Mucosa of gallbladder (tissue), 1 donor: ENCODE data around the gene ABLIM1. TPM values are rescaled to one million over a fixed set of nuclear protein-coding genes. Genes with fewer than 3 reads are reported as not detected.

ENCODE experiments used
- DNase-seq: peaks from one replicate; pipeline ENCODE4 v3.0.0-alpha.2; 2020; ENCODE audit warnings: low spot score
- total RNA-seq: library from RNA; stranded (reverse); gene quantifications from one replicate; pipeline ENCODE4 v1.2.1, GENCODE V29; 2021
- donor health status: DM: no; HTN: no; CAD: no.

The ABLIM1 gene
- total RNA-seq, 1 donor from 2014 or later: 103 TPM

DNA sequence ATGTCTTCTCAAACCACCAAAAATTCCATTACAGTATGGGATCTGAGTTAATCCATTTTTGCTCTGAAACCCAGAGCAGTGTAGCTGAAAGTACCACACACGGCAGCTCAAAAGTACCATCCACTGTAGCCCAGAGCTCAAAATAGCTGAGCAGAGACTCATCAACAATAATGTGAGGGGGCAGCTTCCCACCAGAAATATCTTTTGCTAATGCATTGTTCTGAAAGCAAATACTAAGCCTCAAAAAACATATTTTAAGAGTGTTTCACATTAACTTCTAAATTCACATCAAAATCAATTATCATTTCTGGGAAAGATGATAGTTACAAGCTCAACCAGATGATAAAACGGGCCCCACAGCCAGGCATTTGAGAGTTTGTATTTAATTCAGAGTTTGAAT lies 73.7 kb downstream of the ABLIM1 start:
- DNase-seq: no peak

- DNase-seq: no peak
These were observed 77.0 kb downstream of the ABLIM1 start for GRCh38 chr10:114581071-114581470.

DNA sequence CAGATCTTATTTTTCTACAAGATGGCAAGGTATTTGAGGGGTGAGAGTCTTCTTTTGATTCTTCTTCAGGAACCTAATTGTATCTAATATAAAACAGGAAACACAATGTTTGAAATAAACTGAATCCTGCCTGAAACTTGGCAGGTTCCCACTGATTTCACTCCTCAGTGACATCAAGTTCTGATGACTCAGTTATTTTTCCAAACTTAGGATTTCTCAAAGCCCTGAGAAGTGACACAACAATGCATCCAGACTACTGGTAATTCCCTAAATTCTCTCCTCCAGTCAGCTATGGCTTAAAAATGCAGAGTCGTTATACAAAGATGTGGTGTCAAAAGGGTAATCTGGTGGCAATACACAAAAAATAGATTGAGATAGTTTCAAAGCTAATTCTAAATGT lies 80.9 kb downstream of the ABLIM1 start:
- no peak for DNase-seq

DNA sequence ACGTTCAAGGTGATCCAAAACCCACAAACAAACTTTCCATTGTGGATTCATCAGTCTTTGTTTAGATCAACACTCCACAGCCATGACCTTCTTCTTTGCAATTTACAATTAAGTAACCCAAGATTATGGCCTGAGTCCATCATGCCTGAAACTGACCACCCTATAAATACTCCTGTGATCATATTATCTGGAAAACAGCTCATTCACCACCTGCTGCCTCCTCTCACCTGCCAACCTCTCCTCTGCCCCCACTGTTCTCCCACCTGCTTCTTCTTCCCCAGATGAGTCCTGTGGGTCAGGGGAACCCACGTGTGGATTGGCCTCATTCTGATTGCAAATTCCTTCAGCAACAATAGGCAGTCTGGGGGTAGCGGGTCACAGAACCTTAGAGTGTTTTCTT lies 81.4 kb downstream of the ABLIM1 start:
- no peak for DNase-seq

DNA sequence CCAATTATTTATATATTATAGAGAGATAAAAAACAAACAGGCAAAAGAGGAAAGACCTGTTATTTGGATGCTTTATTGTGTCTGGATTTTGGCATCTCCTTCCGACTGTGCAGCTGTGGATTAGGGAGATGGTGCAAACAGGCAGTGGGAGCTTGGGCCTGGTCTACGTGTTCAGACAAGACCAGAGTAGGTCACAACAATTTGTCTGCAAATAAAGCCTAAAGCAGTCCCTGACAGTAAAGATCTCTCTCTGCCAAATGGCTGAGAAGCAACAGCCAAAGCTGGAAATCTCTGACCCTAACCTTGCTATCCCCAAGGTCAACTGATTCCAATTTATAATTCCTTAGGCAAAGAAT lies 82.0 kb downstream of the ABLIM1 start:
- no peak for DNase-seq

DNA sequence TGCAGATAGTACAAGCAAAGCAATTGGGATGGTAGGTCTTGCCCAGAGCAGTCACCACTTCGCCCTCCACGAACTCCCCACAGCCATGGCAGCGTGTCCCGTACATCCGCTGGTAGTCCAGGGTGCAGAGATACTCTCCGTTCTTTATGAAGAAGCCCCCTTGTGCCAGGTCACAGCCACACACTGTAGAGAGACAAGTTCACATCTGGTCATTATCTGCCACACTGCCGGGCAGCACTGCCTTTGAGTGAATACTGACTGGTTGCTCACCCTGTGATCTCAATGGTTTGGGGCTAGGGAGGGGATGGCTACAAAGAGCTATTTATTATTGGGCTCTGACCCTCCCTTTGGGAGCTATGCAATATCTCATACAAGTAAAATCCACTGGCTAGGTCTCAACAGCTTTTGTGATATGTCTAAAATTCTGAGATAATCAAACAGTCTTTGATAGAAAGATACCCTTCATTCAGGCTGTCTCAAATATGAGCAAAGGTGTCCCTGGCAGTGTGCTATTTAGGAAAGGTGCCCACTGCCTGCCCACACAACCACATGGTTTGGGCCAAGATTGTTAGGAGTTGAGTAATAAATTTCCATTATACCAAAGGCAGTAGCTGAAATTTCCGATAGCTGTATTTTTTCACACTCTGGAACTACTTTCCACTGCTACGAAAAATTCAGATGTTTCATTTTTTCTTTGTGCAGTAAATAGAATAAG lies 82.5 kb downstream of the ABLIM1 start:
- DNase-seq: no peak

GRCh38 chr10:114573330-114574045 lies 84.6 kb downstream of the ABLIM1 start:
- no peak for DNase-seq

DNA sequence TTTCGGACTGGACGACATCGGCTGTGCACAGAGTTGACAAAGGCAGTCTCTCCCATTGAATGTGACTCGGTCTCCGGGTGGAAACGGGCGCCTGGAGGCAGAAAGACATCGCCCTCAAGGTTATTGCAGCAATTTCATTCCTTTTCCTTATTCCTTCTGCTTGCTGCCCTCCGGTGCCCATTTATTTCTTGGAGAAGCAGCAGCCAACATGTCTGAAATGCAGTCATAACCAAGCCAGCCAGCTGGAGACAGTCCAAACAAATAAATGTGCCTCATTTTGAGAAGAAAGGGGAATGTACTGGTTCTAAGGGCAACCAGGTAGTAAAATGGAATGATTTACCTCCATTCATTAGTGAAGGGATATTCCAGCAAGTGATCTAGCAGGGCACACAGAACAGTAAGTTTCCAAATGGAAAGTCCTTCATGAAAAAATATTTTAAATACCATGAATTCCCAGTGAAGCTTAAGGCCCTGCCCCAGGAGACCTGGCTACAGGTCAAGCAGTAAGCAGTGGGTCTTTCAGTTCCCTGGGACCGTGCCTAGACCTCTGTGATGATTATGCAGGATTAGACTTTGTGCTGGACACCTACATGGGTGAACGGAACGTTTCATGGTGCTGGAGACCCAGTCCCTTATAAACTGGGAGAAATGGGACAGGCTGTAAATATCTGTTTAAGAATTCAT lies 86.6 kb downstream of the ABLIM1 start:
- no peak for DNase-seq

DNA sequence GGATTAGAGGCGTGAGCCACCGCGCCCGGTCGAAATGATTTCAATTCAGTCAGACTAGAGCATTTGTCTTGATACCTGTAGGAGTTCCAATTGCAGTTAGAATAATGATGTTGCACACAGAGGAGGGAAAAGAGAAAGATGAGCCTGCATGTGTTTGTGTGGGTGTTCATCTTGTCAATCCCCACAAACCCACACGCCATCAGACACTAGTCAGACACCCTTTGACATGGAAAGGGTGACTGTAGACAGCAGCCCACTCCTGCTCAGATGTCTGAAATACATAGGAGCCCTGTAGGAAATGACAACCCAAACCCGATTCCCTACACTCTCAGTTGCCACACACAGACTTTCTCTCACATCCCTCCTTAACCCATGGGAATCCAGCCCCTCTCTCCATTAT lies 92.0 kb downstream of the ABLIM1 start:
- DNase-seq: no peak

DNA sequence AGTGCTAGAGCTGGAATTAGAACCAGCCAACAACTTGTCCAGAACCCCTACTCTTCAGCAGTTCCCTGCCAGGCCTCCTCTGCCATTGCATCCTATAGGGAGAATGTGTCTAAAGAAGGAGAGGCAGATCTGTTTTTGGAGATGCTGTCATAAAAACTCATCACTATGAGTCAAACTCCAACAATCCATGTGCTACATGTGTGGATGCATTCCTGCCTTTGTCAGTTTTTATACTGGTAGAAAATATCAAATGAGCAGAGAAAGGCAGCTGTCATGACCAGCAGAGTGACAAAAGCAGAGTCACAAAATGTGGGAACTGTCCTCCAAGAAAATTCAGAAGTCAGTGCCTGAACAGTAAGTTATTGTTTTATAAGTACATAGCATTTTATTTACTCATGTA lies 93.0 kb downstream of the ABLIM1 start:
- DNase-seq: no peak

DNA sequence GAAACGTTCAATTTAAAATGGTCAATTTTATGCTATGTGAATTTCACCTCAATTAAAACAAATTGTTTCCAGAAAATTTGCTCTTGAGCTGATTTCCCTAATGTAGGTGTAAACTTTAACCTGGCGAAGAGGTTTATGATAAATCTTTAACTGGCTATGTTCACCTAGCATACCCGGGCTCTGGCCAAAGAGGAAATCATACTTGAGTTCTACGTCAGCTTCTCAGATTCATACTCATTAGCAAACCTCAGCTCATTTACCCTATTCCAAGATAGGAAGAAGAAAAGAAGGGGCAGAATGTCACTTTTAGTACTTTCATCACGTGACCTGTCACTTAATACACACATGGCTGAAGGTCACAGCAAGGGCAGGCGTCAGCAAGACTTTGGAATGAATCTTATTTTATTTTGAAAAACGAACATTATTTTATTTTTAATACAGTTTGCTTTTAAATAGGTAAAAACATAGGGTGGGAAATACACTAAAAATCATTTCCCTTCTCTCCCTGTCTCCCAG lies 97.0 kb downstream of the ABLIM1 start:
- no peak for DNase-seq

- DNase-seq: no peak
These were observed 97.9 kb downstream of the ABLIM1 start for GRCh38 chr10:114560144-114560543.

GRCh38 chr10:114559636-114560035 lies 98.4 kb downstream of the ABLIM1 start:
- DNase-seq: no peak

DNA sequence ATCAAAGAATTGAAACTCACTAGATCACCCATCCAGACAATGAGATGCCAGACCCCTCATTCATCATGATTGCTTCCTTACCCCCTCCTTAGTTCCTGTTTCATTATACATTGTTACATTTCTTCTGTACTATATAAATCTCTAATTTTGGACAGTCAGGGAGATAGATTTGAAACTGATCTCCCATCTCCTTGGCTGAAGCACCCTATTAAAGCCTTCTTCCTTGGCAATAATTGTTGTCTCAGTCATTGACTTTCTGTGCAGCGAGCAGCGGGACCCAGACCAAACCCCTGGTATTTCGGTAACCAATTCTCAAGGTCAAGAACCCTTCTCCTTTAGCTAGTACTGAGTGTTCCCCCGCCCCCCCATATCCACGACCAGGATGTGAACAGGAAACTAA lies 100.2 kb downstream of the ABLIM1 start:
- DNase-seq: no peak

DNA sequence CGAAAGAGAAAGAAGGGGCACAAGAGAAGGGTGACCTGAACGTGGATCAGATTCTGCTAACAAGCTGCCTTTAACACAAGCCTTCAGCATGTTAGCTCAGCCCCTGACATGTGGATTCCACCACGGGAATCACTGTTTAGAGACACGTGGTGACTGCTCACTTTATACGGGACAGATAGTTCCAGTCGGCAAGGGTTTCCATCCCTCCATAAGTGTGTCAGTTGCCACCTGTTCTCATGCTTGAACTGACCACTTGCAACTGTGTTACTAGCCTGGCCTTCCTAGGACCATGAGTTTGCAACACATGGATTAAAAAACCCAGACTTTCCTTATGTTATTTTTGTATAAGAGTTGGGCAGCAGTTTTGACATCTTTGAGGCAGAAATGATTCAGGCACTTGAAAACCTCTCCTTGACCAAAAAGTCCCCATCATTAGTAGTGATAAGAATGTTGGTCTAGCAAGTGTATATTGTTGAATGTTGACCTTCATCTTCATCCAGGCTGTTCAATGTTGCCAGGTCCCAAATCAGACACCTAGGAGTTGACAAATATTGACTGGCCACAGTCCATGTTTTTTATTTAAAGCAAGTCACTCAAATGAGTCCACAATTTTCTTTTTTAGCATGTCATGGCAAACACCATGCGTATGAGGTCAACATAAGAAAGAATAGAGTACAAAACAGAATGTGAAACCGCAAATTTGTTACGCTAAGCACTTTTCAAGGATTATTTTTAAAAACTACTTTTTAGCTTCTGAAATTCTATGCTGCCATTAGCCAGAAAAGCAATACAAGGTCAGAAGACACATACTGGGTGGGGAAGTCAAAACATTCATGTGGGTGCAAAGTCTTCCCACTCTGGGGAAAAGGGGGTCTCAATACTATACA lies 101.6 kb downstream of the ABLIM1 start:
- DNase-seq: no peak

DNA sequence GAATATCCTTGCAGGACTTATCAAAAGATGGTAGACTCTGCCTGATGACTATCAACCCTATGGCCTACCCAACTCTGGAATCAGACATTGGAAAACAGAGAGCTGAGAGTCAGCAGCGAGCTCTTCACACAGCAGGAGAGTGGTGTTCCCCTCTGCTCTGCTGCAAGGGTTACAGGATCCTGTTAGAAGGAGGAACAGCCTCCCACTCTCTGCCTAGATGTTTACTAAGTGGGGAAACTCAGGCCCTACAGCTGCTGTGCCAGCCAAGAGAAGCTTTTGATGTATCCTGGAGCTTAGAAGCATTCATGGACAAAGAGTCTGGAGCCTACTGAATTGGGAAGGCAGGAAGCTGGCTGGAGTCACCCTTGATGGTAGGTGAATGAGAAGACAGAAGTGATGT lies 104.6 kb downstream of the ABLIM1 start:
- DNase-seq: no peak

GRCh38 chr10:114552050-114552449 lies 106.0 kb downstream of the ABLIM1 start:
- DNase-seq: no peak

- DNase-seq: no peak
These were observed 106.5 kb downstream of the ABLIM1 start for GRCh38 chr10:114551636-114551972.

DNA sequence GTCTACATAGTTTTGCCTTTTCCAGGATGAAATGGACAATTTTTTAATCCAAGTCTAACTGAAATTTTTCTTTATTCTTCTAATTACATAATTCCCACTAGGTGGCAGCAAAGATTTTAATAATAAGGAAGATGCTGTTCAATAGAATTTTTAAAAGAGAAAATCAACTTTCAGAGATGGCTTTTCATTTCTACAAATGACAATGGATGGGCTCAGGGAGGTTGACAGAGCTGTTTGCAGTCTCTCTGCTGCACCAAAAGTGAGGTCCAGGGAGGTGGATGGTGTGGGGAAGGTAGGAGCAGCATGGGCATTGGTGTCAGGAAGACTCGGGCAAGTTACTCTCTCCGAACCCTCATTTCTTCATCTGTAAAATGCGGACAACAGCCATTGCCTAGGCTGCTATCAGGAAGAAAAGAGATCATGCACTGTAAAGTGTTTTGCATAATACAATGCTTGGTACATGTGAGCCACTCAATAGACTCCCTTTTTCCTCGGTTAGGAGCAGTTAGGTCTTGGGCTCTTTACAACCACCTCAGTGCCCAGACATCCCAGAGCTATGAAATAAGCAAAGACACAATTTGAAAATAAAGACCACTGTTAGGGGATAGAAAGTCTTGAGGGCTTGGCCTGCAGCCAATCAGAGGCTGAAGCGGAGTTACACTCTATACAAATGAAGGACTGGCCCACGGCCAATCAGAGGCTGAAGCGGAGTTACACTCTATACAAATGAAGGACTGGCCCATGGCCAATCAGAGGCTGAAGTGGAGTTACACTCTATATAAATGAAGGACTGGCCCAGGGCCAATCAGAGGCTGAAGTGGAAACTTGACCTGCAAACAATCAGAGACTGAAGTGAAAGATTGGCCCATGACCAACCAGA lies 107.1 kb downstream of the ABLIM1 start:
- peak; percentile 73 for DNase-seq

- DNase-seq: peak; percentile 63
These were observed 109.4 kb downstream of the ABLIM1 start for GRCh38 chr10:114548662-114549061.

- DNase-seq: peak; percentile 12
These were observed 110.6 kb downstream of the ABLIM1 start for GRCh38 chr10:114547514-114547913.
